OCI-LY7 (cell line): ENCODE results near the gene WTAP. TPM values are rescaled to one million over a fixed set of nuclear protein-coding genes. Genes with fewer than 3 reads are reported as not detected.
A peak's percentile ranks its signal among the peaks of the same experiment; 100 is the strongest.
"Not testable (repeated sequence)": the region's sequence is repeated elsewhere in the genome, so short reads cannot be mapped to it uniquely, and the experiment has no call there.

Source experiments
- BruUV-seq: library from RNA; stranded (reverse); fragments of 400-500 nt; replicated peaks from 2 replicates; lab custom pipeline; 2021; lab: Mats Ljungman, UMichigan
- CTCF ChIA-PET: fragments of 300-600 bp; sonication (Branson Sonifier 250); formaldehyde crosslinking; loops from one replicate; lab custom pipeline; 2022; ENCODE audit warnings: antibody characterized with exemption; ENCODE audit not compliant: unreplicated experiment; lab: Charles Lee
- POLR2A ChIA-PET: fragments of 300-600 bp; sonication (Branson Sonifier 250); formaldehyde crosslinking; loops from one replicate; lab custom pipeline; 2022; ENCODE audit warnings: antibody characterized with exemption; lab: Charles Lee
- DNase-seq: peaks from one replicate; pipeline ENCODE4 v3.0.0-alpha.2; 2015; ENCODE audit warnings: low spot score
- H2AFZ ChIP-seq: fragments of 200-600 bp; sonication (generic), shearing (Covaris generic); 2 replicates; pipeline ENCODE4 v1.6.1; 2014; ENCODE audit warnings: mild to moderate bottlenecking, antibody characterized with exemption, low read length, moderate library complexity
- H3K27ac ChIP-seq: fragments of 200-600 bp; sonication (generic); 2 replicates; pipeline ENCODE4 v1.5.1; 2014; ENCODE audit warnings: mixed run types, low read depth, mild to moderate bottlenecking, moderate library complexity, low read length, inconsistent platforms; ENCODE audit not compliant: poor library complexity, severe bottlenecking
- H3K36me3 ChIP-seq: fragments of 200-600 bp; sonication (generic); 2 replicates; pipeline ENCODE4 v1.6.1; 2014; ENCODE audit warnings: mild to moderate bottlenecking, antibody characterized with exemption, low read length, moderate library complexity, mixed read lengths; ENCODE audit not compliant: insufficient read depth
- H3K4me1 ChIP-seq: fragments of 200-600 bp; sonication (generic); 2 replicates; pipeline ENCODE4 v1.5.1; 2014; ENCODE audit warnings: mild to moderate bottlenecking, low read length; ENCODE audit not compliant: insufficient read depth, poor library complexity, severe bottlenecking
- H3K4me2 ChIP-seq: fragments of 200-600 bp; sonication (generic); 2 replicates; pipeline ENCODE4 v1.6.1; 2014; ENCODE audit warnings: mild to moderate bottlenecking, low read length
- H3K4me3 ChIP-seq: fragments of 200-600 bp; sonication (generic); 2 replicates; pipeline ENCODE4 v1.5.1; 2014; ENCODE audit warnings: mild to moderate bottlenecking, low read depth, low read length; ENCODE audit not compliant: poor library complexity, severe bottlenecking
- H3K79me2 ChIP-seq: fragments of 200-600 bp; sonication (generic); 2 replicates; pipeline ENCODE4 v1.6.1; 2016; ENCODE audit warnings: low read depth, mild to moderate bottlenecking, low read length, moderate library complexity, mixed read lengths; ENCODE audit not compliant: insufficient read depth
- H3K9me2 ChIP-seq: fragments of 200-600 bp; sonication (generic); 2 replicates; pipeline ENCODE4 v1.6.1; 2016; ENCODE audit warnings: mild to moderate bottlenecking, low read length, mixed read lengths; ENCODE audit not compliant: insufficient read depth
- H3K9me3 ChIP-seq: fragments of 200-600 bp; sonication (generic); 2 replicates; pipeline ENCODE4 v1.6.1; 2014; ENCODE audit warnings: mild to moderate bottlenecking, mixed run types, low read length, mixed read lengths
- H4K20me1 ChIP-seq: fragments of 200-600 bp; sonication (generic); 2 replicates; pipeline ENCODE4 v1.6.1; 2014; ENCODE audit warnings: mild to moderate bottlenecking, antibody characterized with exemption, low read length, moderate library complexity, mixed read lengths; ENCODE audit not compliant: insufficient read depth
- EZH2phosphoT487 ChIP-seq: fragments of 200-600 bp; sonication (generic); IDR thresholded peaks from 2 replicates; pipeline ENCODE4 v1.6.1; 2018; ENCODE audit warnings: low read depth, borderline replicate concordance, mild to moderate bottlenecking, mixed run types, antibody characterized with exemption, low read length, moderate library complexity, mixed read lengths
- intact Hi-C: fragments of 100-400 bp; cut with micrococcal nuclease; formaldehyde crosslinking; loops from one replicate; pipeline ENCODE4 v1.10.0; 2022; ENCODE audit not compliant: unreplicated experiment
- total RNA-seq, 2 experiments: library from RNA; depleted of rRNA in 1 of 2; stranded (reverse); fragments of >200 nt in 1 of 2; shearing (Covaris generic) in 1 of 2; gene quantifications; 2 replicates each; pipeline ENCODE4 v1.2.3, GENCODE V29; 2014 to 2022
- TF ChIP-seq, protein P1 (sequence below): fragments of 200-600 bp; sonication (generic); conservative IDR thresholded peaks from 2 replicates; pipeline ENCODE4 v1.5.1; 2014; ENCODE audit warnings: mild to moderate bottlenecking, antibody characterized with exemption, low read length, moderate library complexity, mixed read lengths

WTAP gene
- total RNA-seq, 2 experiments from 2014 or later = 99.3 to 115 TPM

DNA sequence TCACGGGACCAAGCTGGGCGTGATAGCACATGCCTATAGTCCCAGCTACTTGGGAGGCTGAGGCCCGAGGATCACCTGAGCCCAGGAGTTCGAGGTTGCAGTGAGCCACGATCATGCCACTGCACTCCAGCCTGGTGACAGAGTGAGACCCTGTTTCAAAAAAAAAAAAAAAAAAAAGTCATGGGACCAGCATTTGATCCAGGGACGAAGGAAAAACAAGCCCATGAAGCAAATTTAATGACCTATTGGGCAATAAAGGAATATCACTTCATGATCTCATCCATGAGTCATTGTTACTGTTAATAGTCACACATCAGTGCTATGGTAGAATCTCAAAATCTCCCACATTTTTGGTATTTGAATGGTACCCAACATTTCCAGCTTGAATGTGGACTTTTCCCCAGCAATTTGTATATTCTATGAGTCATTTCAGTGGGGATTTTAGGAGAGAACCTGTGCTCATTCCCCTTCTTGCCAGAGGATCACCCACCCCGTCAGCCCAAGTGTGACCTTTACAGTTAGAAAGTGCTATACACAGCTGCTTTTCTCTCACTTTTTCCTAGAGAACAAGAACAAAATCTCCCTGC is 25.8 kb upstream of the WTAP start:
- no TSS peak for BruUV-seq
- Histone ChIP-seq H3K79me2 (no peaks in the 10 kb centered on the region), H4K20me1 (no peaks in the 10 kb centered on the region), H2AFZ (no peak overlapping the region), H3K4me2 (peak overlapping the region; percentile 50; the same call in 1 of the 2 replicates), H3K4me1 (peaks cover 15% of the 10 kb centered on the region), H3K36me3 (no peaks in the 10 kb centered on the region), H3K9me3 (no peaks in the 10 kb centered on the region), H3K4me3 (no peak overlapping the region), H3K9me2 (no peaks in the 10 kb centered on the region), H3K27ac (no peak overlapping the region)
- no peak for DNase-seq
- ChIA-PET CTCF (no interaction called here), POLR2A (interaction anchor here (0.6 to 1.1 kb wide), 7 partner anchors 9 to 500 kb away, joined by 3 to 7 read pairs (median 4); no protein-coding TSS in a partner anchor)
- intact Hi-C loops = no loop called here
- TF ChIP-seq, protein P1, sequence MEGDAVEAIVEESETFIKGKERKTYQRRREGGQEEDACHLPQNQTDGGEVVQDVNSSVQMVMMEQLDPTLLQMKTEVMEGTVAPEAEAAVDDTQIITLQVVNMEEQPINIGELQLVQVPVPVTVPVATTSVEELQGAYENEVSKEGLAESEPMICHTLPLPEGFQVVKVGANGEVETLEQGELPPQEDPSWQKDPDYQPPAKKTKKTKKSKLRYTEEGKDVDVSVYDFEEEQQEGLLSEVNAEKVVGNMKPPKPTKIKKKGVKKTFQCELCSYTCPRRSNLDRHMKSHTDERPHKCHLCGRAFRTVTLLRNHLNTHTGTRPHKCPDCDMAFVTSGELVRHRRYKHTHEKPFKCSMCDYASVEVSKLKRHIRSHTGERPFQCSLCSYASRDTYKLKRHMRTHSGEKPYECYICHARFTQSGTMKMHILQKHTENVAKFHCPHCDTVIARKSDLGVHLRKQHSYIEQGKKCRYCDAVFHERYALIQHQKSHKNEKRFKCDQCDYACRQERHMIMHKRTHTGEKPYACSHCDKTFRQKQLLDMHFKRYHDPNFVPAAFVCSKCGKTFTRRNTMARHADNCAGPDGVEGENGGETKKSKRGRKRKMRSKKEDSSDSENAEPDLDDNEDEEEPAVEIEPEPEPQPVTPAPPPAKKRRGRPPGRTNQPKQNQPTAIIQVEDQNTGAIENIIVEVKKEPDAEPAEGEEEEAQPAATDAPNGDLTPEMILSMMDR = no peak
- TF ChIP-seq EZH2phosphoT487 = no peak

DNA sequence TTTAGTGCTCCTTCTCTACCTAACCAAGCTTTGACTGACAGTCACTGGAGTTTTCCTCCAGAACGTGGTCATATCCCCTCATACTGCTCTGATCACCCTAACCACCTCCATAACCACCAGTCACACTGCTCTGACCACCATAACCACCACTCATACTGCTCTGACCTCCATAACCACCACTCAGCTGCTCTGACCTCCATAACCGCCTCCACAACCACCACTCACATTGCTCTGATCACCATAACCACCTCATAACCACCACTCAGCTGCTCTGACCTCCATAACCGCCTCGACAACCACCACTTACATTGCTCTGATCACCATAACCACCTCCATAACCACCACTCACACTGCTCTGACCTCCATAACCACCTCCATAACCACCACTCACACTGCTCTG is 16.7 kb upstream of the WTAP start:
- H3K9me3 ChIP-seq, intact Hi-C loops, H3K4me3 ChIP-seq, DNase-seq, CTCF ChIA-PET, BruUV-seq, H3K9me2 ChIP-seq, H2AFZ ChIP-seq, H3K4me1 ChIP-seq, H3K79me2 ChIP-seq, H4K20me1 ChIP-seq, H3K27ac ChIP-seq, H3K4me2 ChIP-seq, H3K36me3 ChIP-seq: not testable (repeated sequence)
- POLR2A ChIA-PET = interaction anchor here (0.5 to 0.9 kb wide), 2 partner anchors 9 to 82 kb away, joined by 3 read pairs; no protein-coding TSS in a partner anchor

DNA sequence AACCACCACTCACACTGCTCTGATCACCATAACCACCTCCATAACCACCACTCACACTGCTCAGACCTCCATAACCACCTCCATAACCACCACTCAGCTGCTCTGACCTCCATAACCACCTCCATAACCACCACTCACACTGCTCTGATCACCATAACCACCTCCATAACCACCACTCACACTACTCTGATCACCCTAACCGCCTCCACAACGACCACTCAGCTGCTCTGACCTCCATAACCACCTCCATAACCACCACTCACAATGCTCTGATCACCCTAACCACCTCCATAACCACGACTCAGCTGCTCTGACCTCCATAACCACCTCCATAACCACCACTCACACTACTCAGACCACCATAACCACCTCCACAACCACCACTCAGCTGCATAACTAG is 14.9 kb upstream of the WTAP start:
- H3K4me3 ChIP-seq, H3K36me3 ChIP-seq, H4K20me1 ChIP-seq, BruUV-seq, POLR2A ChIA-PET, CTCF ChIA-PET, H3K9me3 ChIP-seq, H3K27ac ChIP-seq, H3K4me1 ChIP-seq, H2AFZ ChIP-seq, H3K4me2 ChIP-seq, DNase-seq, H3K9me2 ChIP-seq, intact Hi-C loops, H3K79me2 ChIP-seq: not testable (repeated sequence)

DNA sequence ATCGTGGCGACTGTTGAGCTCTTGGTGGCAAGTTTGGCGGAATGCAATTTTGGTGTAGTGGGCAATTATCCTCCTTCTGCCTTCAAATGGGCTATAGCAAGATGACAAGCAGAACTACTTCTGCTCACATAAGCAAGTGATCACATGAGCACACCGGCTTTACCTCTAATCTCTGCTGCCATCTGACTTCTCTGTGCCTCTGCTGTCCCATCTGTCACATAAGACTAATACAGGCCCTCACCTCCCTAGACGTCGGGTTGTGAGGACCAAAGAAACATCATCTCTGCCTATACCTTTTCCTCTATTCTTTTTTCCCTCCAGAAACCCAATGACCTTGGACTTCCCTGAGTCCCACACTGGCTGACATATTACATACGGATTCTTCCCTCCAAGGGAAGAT is 13.3 kb upstream of the WTAP start:
- Histone ChIP-seq H3K4me3 (no peak overlapping the region), H3K9me2 (no peaks in the 10 kb centered on the region), H2AFZ (no peak overlapping the region), H3K36me3 (no peaks in the 10 kb centered on the region), H3K9me3 (no peaks in the 10 kb centered on the region), H3K79me2 (no peaks in the 10 kb centered on the region), H3K4me2 (no peak overlapping the region), H3K27ac (no peak overlapping the region), H3K4me1 (no peaks in the 10 kb centered on the region), H4K20me1 (no peaks in the 10 kb centered on the region)
- intact Hi-C loops = no loop called here
- no TSS peak for BruUV-seq
- TF ChIP-seq EZH2phosphoT487 = no peak
- TF ChIP-seq, protein P1 = no peak
- no peak for DNase-seq
- CTCF ChIA-PET = no interaction called here
- POLR2A ChIA-PET = no interaction called here
